HL-60 (cell line): ENCODE results near the gene IFI27L1.

Experiments used
- DNase-seq, 2 experiments: peaks; one replicate each; pipeline ENCODE4 v3.0.0-alpha.2; 2010 to 2020; ENCODE audit warnings: low read depth in 1 of 2, low spot score in 1 of 2
- H3K27ac ChIP-seq: fragments of 250-450 bp; sonication (Bioruptor Pico); replicated peaks from 2 replicates; pipeline ENCODE4 v1.5.1; 2020; ENCODE audit warnings: mild to moderate bottlenecking, moderate library complexity
- H3K27me3 ChIP-seq: fragments of 250-450 bp; sonication (Bioruptor Pico); 2 replicates; pipeline ENCODE4 v1.5.1; 2021; ENCODE audit warnings: mild to moderate bottlenecking, moderate library complexity; ENCODE audit not compliant: insufficient read depth, poor library complexity, severe bottlenecking
- H3K4me3 ChIP-seq: replicated peaks from 2 replicates; pipeline ENCODE4 v1.5.1; 2011; ENCODE audit warnings: mild to moderate bottlenecking, control low read depth, low read length; ENCODE audit not compliant: insufficient read depth
- CTCF ChIP-seq: IDR thresholded peaks from one replicate; pipeline ENCODE4 v1.5.1; 2011; ENCODE audit warnings: low read length, control low read depth, inconsistent platforms; ENCODE audit not compliant: insufficient read depth
- GABPA ChIP-seq: IDR thresholded peaks from 2 replicates; pipeline ENCODE4 v1.6.1; 2012; ENCODE audit warnings: low read depth
- POLR2AphosphoS5 ChIP-seq: IDR thresholded peaks from 2 replicates; pipeline ENCODE4 v1.6.1; 2012; ENCODE audit warnings: low read depth
- SPI1 ChIP-seq: IDR thresholded peaks from 2 replicates; pipeline ENCODE4 v1.6.1; 2012; ENCODE audit warnings: low read depth, mild to moderate bottlenecking, borderline replicate concordance
- TF ChIP-seq, protein P1 (sequence below): IDR thresholded peaks from 2 replicates; pipeline ENCODE4 v1.6.1; 2012; ENCODE audit warnings: low read depth; ENCODE audit not compliant: insufficient replicate concordance

IFI27L1 gene

DNA sequence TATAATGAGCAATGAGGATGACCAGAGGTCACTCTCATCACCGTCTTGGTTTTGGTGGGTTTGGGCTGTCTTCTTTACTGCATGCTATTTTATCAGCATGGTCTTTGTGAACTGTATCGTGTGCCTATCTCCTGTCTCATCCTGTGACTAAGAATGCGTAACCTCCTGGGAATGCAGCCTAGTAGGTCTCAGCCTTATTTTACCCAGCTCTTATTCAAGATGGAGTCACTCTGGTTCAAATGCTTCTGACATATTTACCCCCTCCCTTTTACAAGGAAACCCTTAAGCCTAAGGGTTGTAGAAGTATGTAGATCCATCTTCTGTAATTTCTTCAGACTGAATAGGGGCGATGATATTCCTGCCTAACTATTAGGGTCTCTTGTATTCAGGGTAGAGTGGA is 8.4 kb downstream of the IFI27L1 start:
- DNase-seq = no peak
- TF ChIP-seq SPI1 = no peak
- TF ChIP-seq POLR2AphosphoS5 = no peak
- TF ChIP-seq GABPA = no peak
- no peak for TF ChIP-seq CTCF
- TF ChIP-seq, protein P1, sequence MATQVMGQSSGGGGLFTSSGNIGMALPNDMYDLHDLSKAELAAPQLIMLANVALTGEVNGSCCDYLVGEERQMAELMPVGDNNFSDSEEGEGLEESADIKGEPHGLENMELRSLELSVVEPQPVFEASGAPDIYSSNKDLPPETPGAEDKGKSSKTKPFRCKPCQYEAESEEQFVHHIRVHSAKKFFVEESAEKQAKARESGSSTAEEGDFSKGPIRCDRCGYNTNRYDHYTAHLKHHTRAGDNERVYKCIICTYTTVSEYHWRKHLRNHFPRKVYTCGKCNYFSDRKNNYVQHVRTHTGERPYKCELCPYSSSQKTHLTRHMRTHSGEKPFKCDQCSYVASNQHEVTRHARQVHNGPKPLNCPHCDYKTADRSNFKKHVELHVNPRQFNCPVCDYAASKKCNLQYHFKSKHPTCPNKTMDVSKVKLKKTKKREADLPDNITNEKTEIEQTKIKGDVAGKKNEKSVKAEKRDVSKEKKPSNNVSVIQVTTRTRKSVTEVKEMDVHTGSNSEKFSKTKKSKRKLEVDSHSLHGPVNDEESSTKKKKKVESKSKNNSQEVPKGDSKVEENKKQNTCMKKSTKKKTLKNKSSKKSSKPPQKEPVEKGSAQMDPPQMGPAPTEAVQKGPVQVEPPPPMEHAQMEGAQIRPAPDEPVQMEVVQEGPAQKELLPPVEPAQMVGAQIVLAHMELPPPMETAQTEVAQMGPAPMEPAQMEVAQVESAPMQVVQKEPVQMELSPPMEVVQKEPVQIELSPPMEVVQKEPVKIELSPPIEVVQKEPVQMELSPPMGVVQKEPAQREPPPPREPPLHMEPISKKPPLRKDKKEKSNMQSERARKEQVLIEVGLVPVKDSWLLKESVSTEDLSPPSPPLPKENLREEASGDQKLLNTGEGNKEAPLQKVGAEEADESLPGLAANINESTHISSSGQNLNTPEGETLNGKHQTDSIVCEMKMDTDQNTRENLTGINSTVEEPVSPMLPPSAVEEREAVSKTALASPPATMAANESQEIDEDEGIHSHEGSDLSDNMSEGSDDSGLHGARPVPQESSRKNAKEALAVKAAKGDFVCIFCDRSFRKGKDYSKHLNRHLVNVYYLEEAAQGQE = no peak
- no peak overlapping the region for H3K4me3 ChIP-seq

GRCh38 chr14:94093418-94093817 is 12.3 kb downstream of the IFI27L1 start:
- TF ChIP-seq, protein P1 = no peak
- TF ChIP-seq POLR2AphosphoS5 (no peak), SPI1 (no peak), GABPA (no peak), CTCF (no peak)
- Histone ChIP-seq H3K4me3 (no peak overlapping the region), H3K27me3 (no peaks in the 10 kb centered on the region), H3K27ac (no peak overlapping the region)
- no peak for DNase-seq

More for the DNA sequence above, 8.4 kb downstream of the IFI27L1 start:
- no peaks in the 10 kb centered on the region for H3K27me3 ChIP-seq
- H3K27ac ChIP-seq = no peak overlapping the region

GRCh38 chr14:94097091-94097490 is 16.0 kb downstream of the IFI27L1 start:
- Histone ChIP-seq H3K4me3 (no peak overlapping the region), H3K27ac (no peak overlapping the region), H3K27me3 (no peaks in the 10 kb centered on the region)
- no peak for TF ChIP-seq CTCF
- TF ChIP-seq GABPA = no peak
- TF ChIP-seq SPI1 = no peak
- TF ChIP-seq, protein P1 = no peak
- no peak for TF ChIP-seq POLR2AphosphoS5
- DNase-seq = no peak
